Right lobe of liver (tissue), 4 donors: ENCODE results near the gene INTS13.
"Not testable (repeated sequence)": the region's sequence is repeated elsewhere in the genome, so short reads cannot be mapped to it uniquely, and the experiment has no call there.

Experiments used
- POLR2A ChIP-seq: fragments of 450-650 bp; IDR thresholded peaks from one replicate; pipeline ENCODE4 v1.6.1; 2017; ENCODE audit warnings: antibody characterized with exemption, mild to moderate bottlenecking
- TF ChIP-seq, protein P1 (sequence below), 4 donors: fragments of 200-600 bp in 3 of 4; fragments of 450-650 bp in 1 of 4; IDR thresholded peaks; one replicate each; pipeline versions ENCODE4 v1.5.1 to v1.8.0; 2016 to 2022; ENCODE audit warnings: antibody characterized with exemption in 4 of 4, mild to moderate bottlenecking in 2 of 4
- donor health status: DM: no; HTN: no; CAD: no.
- donor health status: DM: no; HTN: no; CAD: no.
- donor health status: DM: no; HTN: yes; CAD: no.

DNA sequence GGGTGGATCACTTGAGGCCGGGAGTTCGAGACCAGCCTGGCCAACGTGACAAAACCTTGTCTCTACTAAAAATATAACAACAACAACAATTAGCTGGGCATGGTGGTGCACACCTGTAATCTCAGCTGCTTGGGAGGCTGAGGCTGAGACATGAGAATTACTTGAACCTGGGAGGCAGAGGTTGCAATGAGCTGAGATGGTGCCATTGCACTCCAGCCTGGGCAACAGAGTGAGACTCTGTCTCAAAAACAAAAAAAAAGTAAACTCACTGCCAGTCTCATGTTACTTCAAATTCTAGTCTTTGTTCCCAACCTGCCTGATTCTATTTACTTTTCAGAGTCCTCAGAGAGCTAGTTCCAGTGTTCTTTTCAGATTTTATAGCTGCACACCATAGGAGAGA, 75.0 kb downstream of the INTS13 start:
- TF ChIP-seq, protein P1, sequence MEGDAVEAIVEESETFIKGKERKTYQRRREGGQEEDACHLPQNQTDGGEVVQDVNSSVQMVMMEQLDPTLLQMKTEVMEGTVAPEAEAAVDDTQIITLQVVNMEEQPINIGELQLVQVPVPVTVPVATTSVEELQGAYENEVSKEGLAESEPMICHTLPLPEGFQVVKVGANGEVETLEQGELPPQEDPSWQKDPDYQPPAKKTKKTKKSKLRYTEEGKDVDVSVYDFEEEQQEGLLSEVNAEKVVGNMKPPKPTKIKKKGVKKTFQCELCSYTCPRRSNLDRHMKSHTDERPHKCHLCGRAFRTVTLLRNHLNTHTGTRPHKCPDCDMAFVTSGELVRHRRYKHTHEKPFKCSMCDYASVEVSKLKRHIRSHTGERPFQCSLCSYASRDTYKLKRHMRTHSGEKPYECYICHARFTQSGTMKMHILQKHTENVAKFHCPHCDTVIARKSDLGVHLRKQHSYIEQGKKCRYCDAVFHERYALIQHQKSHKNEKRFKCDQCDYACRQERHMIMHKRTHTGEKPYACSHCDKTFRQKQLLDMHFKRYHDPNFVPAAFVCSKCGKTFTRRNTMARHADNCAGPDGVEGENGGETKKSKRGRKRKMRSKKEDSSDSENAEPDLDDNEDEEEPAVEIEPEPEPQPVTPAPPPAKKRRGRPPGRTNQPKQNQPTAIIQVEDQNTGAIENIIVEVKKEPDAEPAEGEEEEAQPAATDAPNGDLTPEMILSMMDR (IDR thresholded peaks at IDR 0.05), result not testable (repeated sequence)
- TF ChIP-seq POLR2A, result not testable (repeated sequence)
